Measurements from ENCODE around the gene KRTAP10-1.

DNA sequence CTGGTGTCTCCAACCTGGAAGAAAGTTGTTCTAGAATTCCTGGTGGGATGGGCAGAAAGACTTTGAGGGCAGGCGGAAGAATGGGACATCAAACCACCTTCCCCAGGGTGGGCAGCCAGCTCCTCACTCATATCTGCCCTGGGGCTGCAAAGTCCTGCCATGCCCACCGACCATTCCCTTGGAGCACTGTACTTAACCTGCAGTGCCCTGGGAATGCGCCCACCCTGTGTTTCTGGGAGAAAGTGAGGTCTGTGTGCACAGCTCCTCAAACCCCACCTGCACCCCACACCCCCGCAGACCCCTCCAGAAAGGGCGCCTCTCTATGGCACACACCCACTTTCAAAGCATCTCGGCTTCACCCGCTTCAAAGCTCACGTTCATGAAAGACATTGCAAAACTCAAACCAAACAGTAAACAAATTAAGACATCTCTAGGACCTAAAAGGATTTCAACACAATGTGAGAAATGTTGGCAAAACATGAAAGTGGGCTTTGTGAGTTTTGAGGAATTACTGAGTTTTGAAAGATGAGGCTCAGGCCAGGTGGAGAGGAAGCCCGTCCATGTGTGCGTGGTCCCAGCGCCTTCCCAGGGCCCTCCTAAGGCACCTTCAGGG lies 25.1 kb downstream of the KRTAP10-1 start:
- TF ChIP-seq, protein P1, sequence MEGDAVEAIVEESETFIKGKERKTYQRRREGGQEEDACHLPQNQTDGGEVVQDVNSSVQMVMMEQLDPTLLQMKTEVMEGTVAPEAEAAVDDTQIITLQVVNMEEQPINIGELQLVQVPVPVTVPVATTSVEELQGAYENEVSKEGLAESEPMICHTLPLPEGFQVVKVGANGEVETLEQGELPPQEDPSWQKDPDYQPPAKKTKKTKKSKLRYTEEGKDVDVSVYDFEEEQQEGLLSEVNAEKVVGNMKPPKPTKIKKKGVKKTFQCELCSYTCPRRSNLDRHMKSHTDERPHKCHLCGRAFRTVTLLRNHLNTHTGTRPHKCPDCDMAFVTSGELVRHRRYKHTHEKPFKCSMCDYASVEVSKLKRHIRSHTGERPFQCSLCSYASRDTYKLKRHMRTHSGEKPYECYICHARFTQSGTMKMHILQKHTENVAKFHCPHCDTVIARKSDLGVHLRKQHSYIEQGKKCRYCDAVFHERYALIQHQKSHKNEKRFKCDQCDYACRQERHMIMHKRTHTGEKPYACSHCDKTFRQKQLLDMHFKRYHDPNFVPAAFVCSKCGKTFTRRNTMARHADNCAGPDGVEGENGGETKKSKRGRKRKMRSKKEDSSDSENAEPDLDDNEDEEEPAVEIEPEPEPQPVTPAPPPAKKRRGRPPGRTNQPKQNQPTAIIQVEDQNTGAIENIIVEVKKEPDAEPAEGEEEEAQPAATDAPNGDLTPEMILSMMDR (IDR thresholded peaks at IDR 0.05; ENCODE audit: insufficient read depth, low read length, poor library complexity, severe bottlenecking) = no peak
- TF ChIP-seq EZH2phosphoT487 (conservative IDR thresholded peaks at IDR 0.05; ENCODE audit: low read length) = no peak

All from SU-DHL-6 (cell line).